ENCODE results near the gene NF1. TPM values are rescaled to one million over a fixed set of nuclear protein-coding genes. Genes with fewer than 3 reads are reported as not detected.
"Not testable (repeated sequence)": the region's sequence is repeated elsewhere in the genome, so short reads cannot be mapped to it uniquely, and the experiment has no call there.

NF1 gene
- total and polyA plus RNA-seq, 2 experiments from 2014 or later = 8.4 to 45.9 TPM

DNA sequence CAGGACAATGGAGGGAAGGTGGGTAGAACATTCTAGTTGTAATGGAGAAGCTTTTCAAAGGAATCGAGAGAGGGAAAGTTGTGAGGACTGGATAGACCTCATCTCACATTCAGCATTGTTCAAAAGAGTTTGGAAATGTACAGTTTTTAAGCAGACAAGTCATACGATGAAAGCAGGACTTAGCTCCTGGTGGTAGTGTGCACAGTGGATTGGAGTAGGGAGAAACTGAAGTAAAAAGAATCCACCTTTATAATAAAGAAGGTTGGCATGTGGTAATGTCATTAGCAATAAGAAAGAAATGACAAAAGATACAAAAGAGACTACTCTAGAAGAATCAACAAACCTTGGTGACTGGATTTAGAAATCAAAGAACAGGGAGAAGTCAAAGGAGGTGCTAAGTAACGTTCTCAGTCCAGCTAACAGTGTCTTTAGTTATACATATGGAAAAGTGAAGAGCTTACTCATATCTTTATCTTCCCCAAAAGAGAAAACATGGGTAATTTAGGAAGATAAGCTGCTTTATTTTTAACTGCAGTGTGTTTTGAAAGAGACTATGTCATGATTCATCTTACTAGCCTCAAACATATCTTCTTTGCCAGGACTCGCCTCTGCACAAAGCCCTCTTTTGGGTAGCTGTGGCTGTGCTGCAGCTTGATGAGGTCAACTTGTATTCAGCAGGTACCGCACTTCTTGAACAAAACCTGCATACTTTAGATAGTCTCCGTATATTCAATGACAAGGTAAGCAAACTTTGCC lies 245.3 kb downstream of the NF1 start:
- no peaks in the 10 kb centered on the region for H3K9me3 ChIP-seq (ENCODE audit: low read depth)
- no peak for DNase-seq (ENCODE audit: low spot score)
- no peaks in the 10 kb centered on the region for H3K27me3 ChIP-seq
- TF ChIP-seq EZH2phosphoT487 (IDR thresholded peaks at IDR 0.05; ENCODE audit: low read depth, severe bottlenecking, unreplicated experiment) (no peak), EZH2 (IDR thresholded peaks at IDR 0.05; ENCODE audit: borderline replicate concordance) (no peak)
- H3K4me3 ChIP-seq = no peak overlapping the region
- no peak overlapping the region for H3K4me2 ChIP-seq
- H3K79me2 ChIP-seq = no peaks in the 10 kb centered on the region
- H3K36me3 ChIP-seq (replicated peaks; ENCODE audit: insufficient read depth, low read depth) = no peaks in the 10 kb centered on the region
- H3K4me1 ChIP-seq (ENCODE audit: insufficient read depth) = no peaks in the 10 kb centered on the region
- no peaks in the 10 kb centered on the region for H4K20me1 ChIP-seq (ENCODE audit: insufficient read depth, poor library complexity, severe bottlenecking)
- no peaks in the 10 kb centered on the region for H3K9me2 ChIP-seq (replicated peaks; ENCODE audit: insufficient read depth)
- no peak overlapping the region for H2AFZ ChIP-seq
- no peak overlapping the region for H3K27ac ChIP-seq
- 69% methylated on average over 6 of the region's 6 CpGs for WGBS (ENCODE audit: low lambda C conversion rate, missing lambda C conversion rate)

DNA sequence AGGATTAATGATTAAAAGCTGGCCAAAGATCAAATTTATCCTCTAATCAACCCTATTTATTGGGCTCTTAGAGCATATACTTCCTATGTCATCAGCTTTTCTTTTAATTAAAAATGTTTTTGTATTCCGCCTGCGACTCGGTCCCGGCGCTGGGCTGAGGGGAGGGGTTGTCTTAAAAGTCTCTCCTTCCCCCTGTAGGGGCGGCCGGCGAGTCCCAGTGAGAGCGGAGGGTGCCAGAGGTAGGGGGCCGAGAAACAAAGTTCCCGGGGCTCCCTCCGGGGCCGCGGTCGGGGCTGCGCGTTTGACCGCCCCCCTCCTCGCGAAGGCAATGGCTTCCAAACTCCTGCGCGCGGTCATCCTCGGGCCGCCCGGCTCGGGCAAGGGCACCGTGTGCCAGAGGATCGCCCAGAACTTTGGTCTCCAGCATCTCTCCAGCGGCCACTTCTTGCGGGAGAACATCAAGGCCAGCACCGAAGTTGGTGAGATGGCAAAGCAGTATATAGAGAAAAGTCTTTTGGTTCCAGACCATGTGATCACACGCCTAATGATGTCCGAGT lies 250.5 kb downstream of the NF1 start:
- H3K27ac ChIP-seq; H3K4me3 ChIP-seq; H3K27me3 ChIP-seq; H3K79me2 ChIP-seq; H3K9me2 ChIP-seq (replicated peaks; ENCODE audit: insufficient read depth); H2AFZ ChIP-seq; H4K20me1 ChIP-seq (ENCODE audit: insufficient read depth, poor library complexity, severe bottlenecking); H3K4me2 ChIP-seq; H3K4me1 ChIP-seq (ENCODE audit: insufficient read depth); H3K9me3 ChIP-seq (ENCODE audit: low read depth); H3K36me3 ChIP-seq (replicated peaks; ENCODE audit: insufficient read depth, low read depth); DNase-seq (ENCODE audit: low spot score): not testable (repeated sequence)
- WGBS (ENCODE audit: low lambda C conversion rate, missing lambda C conversion rate) = 92% methylated on average over 14 of the region's 34 CpGs

DNA sequence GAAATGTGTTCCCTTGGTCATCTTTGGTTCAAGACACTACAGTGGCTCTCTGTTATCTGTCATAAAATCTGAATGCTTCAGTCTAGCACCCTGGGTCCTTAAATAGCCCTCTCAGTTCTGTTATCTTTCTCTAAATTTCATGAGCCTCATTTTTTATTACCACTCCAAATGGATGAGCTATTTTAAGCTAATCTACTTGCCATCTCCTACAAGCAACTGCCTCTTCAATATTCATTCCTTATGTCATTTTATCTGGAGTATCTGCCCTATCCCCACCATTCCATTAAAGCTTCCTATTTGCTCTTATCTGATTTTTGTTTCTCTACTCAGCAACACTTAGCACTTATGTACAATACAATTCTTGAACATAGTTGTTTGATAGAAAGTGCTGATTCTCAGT lies 254.7 kb downstream of the NF1 start:
- Histone ChIP-seq H2AFZ (no peak overlapping the region), H3K9me3 (ENCODE audit: low read depth) (no peaks in the 10 kb centered on the region), H4K20me1 (ENCODE audit: insufficient read depth, poor library complexity, severe bottlenecking) (no peaks in the 10 kb centered on the region), H3K4me2 (no peak overlapping the region), H3K27ac (no peak overlapping the region), H3K36me3 (replicated peaks; ENCODE audit: insufficient read depth, low read depth) (no peaks in the 10 kb centered on the region), H3K4me1 (ENCODE audit: insufficient read depth) (no peaks in the 10 kb centered on the region), H3K9me2 (replicated peaks; ENCODE audit: insufficient read depth) (no peaks in the 10 kb centered on the region), H3K4me3 (no peak overlapping the region), H3K27me3 (no peaks in the 10 kb centered on the region), H3K79me2 (no peaks in the 10 kb centered on the region)
- TF ChIP-seq EZH2 (IDR thresholded peaks at IDR 0.05; ENCODE audit: borderline replicate concordance) (no peak), EZH2phosphoT487 (IDR thresholded peaks at IDR 0.05; ENCODE audit: low read depth, severe bottlenecking, unreplicated experiment) (no peak)
- TF ChIP-seq, protein P1, sequence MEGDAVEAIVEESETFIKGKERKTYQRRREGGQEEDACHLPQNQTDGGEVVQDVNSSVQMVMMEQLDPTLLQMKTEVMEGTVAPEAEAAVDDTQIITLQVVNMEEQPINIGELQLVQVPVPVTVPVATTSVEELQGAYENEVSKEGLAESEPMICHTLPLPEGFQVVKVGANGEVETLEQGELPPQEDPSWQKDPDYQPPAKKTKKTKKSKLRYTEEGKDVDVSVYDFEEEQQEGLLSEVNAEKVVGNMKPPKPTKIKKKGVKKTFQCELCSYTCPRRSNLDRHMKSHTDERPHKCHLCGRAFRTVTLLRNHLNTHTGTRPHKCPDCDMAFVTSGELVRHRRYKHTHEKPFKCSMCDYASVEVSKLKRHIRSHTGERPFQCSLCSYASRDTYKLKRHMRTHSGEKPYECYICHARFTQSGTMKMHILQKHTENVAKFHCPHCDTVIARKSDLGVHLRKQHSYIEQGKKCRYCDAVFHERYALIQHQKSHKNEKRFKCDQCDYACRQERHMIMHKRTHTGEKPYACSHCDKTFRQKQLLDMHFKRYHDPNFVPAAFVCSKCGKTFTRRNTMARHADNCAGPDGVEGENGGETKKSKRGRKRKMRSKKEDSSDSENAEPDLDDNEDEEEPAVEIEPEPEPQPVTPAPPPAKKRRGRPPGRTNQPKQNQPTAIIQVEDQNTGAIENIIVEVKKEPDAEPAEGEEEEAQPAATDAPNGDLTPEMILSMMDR (IDR thresholded peaks at IDR 0.05; ENCODE audit: poor library complexity) = no peak
- DNase-seq (ENCODE audit: low spot score) = no peak

DNA sequence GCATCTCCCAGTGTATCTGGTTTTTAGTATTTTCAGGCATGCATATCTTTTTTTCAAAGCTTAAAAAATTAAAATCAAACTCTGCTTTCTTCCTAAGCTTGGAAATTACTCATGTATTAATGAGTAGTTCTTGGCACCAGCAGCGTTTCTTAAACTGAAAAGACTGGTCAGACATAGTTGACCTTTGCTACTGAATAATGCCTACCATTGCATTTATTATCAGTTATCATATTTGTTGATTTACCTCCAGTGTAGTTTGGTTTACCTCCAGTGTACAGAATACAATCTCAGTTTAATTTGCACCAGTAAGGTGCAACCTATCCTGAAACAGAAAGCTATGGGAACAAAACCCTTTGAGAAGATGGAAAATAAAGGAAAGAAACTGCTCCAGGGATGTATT lies 261.2 kb downstream of the NF1 start:
- Histone ChIP-seq H3K9me3 (ENCODE audit: low read depth) (no peaks in the 10 kb centered on the region), H3K4me3 (no peak overlapping the region), H4K20me1 (ENCODE audit: insufficient read depth, poor library complexity, severe bottlenecking) (no peaks in the 10 kb centered on the region), H3K4me1 (ENCODE audit: insufficient read depth) (no peaks in the 10 kb centered on the region), H3K27ac (no peak overlapping the region), H3K4me2 (no peak overlapping the region), H2AFZ (no peak overlapping the region), H3K27me3 (no peaks in the 10 kb centered on the region), H3K9me2 (replicated peaks; ENCODE audit: insufficient read depth) (no peaks in the 10 kb centered on the region), H3K79me2 (no peaks in the 10 kb centered on the region), H3K36me3 (replicated peaks; ENCODE audit: insufficient read depth, low read depth) (no peaks in the 10 kb centered on the region)
- no peak for TF ChIP-seq EZH2 (IDR thresholded peaks at IDR 0.05; ENCODE audit: borderline replicate concordance)
- TF ChIP-seq, protein P1 (IDR thresholded peaks at IDR 0.05; ENCODE audit: poor library complexity) = no peak
- TF ChIP-seq EZH2phosphoT487 (IDR thresholded peaks at IDR 0.05; ENCODE audit: low read depth, severe bottlenecking, unreplicated experiment) = no peak
- DNase-seq (ENCODE audit: low spot score) = no peak
- 83% methylated on average over 1 of the region's 1 CpG for WGBS (ENCODE audit: low lambda C conversion rate, missing lambda C conversion rate)
